ENCODE data around the gene SERPINB10.
"Not testable (repeated sequence)": the region's sequence is repeated elsewhere in the genome, so short reads cannot be mapped to it uniquely, and the experiment has no call there.

The SERPINB10 gene

DNA sequence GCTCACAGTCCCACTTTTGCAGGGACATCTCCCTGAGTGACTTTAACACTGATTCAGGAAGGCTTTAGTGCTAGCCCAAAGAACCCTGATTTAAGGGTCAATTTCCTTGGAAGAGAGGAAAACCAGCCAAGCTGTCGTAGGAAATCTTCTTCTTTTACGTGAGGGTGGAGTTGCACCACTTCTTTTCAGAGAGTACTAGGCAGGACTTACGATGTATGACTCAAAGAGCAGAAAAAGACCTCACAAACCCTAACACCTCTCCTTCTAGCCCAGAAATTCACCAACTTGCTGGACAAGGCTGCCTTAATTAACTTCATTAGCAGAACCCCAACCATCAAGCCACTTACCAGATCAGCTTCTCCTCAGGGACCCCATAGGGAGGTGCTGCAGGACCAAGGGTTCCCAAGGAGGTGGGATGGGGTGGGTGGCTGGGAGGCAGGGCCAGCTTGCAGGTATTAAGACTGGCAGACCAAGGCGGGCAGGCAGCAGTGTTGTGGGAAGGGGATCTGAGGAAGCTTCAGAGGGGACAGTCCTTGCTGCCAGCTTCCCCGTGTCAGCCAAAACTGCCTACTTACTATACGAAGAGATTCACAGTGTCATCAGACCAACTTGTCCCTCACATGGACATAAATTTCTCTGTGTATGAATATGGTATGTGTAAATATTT, 13.5 kb upstream of the SERPINB10 start:
- no peak for DNase-seq

DNA sequence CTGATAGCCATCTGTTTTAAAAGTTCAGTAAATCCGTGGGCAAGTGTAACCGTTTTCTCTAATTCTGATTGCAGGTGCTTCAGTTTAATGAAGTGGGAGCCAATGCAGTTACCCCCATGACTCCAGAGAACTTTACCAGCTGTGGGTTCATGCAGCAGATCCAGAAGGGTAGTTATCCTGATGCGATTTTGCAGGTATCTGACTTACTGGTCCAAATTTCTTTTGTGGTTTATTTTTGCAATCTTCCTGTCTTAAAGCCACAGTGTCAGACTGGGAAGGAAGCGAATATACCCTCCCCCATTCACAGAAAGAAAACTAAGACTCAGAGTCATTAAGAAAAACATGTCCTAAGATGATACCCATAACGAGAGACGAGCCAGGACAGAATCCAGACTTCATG, 12.6 kb upstream of the SERPINB10 start:
- no peak for DNase-seq

DNA sequence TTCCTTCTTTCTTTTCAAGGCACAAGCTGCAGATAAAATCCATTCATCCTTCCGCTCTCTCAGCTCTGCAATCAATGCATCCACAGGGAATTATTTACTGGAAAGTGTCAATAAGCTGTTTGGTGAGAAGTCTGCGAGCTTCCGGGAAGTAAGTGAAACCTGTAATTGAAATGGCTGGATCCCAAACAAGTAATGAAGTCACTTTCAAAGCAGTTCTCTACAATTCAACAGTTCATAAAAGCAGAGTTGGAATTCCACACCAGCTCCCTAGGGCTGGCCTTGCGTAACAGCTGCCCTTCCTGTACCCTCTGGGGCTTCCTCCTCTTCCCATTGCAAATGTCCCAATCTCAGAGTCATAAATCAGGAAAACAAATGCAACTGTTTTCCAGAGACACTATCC, 10.7 kb upstream of the SERPINB10 start:
- DNase-seq = no peak

DNA sequence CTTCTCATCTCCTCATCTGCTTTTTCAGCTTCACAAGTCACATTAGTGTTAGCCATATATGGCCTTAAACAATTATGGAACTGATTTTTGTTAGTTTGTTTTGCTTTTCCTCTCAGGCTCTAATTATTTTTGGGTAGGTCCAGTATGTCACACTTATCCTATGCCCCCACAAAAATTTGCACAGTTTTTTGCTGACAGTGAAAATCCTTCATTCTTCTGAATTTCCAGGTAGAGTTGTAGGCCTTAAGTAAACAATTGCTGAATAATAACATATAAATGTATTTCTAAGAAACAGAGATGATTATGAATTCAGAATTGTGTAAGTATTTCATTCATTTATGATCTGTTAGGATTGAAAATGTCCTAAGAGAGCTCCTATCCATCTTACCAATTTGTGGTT, 8.6 kb upstream of the SERPINB10 start:
- DNase-seq = no peak

DNA sequence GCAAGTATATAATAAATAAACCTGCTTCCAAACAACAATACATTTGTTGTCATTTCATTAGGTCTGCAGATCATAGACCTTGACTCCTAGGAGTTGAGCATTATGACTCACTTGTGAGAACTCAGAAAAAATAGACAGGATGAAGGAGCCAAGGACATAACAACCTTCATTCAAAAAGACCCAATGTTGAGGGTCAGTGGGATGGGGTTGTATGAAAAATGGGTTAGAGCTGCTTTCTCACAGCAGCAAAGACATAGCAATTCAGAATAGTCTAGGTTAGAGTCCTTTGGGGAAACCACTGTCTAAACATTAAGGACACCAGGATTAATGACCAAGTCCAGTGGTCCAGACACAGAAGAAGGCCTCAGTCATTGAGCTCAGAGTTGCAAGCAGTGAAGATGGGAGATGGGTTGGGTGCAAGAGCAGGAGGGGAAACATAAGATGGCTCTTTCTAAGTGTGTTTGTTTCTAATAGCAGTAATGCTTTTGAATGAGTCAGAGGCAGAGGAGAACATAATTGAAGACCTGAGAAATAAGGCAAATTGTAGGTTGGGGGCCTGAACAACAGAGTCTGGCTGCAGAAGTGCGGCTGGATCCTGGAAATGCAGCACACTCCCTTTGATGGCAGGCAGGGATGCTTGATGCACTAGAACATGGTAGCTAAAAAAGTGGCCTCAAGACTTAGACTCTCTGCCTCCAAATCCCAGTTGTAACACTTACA, 3.7 kb upstream of the SERPINB10 start:
- no peak for DNase-seq

DNA sequence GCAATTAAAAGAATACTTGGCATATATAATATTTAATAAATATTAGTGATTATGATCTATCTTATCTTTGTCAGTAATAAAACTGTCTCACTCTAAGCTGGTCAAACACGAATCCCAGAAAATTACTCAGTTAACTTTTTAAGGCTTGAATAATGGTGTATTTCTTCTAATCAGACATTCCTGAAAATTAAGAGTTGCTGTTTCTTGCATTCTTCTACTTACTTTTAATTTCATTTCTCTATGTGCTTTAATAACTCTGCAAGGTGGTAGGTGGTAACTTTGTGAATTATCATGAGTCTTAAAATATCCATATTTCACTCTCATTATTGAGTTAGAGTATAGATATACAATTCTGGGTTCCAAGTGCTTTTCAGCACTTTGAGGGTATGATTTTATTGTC, 3.1 kb upstream of the SERPINB10 start:
- no peak for DNase-seq

DNA sequence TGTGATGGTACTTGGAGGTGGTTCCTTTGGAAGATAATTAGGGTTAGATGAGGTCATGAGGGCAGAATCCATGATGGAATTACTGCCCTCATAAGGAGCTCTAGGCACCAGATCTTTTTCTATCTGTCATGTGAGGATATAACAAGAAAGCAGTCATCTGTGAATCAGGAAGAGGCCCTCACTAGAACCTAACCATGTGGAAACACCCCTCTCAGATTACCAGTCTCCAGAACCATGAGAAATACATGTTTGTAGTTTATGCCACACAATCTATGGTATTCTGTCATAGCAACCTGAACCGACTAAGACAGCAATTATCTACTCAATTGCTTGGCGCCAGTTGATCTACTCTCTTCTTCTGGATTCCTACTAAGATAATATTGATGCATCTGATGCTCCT, 2.4 kb upstream of the SERPINB10 start:
- DNase-seq = no peak

DNA sequence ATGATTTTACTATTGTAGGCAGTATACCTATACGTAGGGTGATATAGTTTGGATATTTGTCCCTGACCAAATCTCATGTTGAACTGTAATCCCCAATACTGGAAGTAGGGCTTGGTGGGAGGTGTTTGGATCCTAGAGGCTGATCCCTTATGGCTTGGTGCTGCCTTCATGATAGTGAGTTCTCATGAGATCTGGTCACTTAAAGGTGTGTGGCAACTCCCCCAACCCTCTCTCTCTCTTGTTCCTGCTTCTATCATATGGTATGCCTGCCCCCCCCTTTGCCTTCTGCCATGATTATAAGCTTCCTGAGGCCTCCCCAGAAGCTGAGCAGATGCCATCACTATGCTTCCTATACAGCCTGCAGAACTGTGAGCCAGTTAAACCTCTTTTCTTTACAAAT, 1.7 kb upstream of the SERPINB10 start:
- no peak for DNase-seq

DNA sequence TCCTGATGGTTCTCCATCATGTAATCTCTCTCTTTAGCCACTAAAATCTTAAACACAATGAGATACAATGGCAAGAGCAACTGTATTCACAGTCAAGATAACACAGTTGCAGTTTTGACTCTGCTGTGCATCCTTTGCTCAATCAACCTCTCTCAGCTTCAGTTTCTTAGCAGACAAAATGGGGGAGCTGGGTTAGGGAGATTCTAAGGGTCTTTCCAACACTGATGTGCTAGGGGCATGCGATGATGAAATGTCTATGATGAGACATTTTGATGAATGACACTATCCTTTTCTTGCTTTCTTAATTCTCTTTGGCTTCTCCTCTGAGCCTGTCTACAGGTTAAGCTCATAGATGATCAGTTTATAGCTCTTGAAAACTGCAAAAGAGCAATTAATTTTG, 1.1 kb downstream of the SERPINB10 start:
- no peak for DNase-seq

DNA sequence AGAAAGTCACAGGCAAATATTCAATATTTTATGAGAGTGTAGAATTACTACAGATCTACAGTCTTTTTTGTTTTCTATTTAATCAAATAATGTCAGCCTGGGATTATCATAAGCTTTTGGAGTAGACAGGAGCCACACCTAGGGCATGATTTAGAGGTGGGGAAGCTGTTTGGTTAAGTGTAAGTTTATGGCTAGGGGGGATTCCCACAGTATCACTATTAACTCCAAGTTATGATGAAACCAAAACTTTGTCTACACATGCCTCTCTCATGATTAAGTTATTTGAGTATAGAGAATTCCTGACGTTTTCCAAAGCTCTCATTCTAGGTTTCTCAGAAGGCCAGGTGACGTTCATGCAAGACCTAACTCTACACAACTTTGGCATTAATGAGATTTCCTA, 2.1 kb downstream of the SERPINB10 start:
- DNase-seq = no peak

DNA sequence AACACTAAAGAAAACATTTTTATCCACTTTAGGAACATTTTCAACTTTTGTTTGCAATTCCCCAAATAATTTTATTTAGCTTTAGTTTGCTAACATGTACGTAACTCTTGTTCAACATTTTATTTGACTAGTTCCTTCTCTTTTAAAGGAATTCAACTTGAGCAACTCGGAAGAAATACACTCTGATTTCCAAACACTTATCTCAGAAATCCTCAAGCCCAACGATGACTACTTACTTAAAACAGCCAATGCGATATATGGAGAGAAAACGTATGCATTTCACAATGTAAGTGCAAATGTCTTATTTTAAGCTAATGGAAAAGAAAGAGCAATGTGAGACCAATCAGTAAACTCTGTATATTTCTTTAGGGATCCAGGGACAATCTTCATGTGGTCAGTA, 10.1 kb downstream of the SERPINB10 start:
- no peak for DNase-seq

DNA sequence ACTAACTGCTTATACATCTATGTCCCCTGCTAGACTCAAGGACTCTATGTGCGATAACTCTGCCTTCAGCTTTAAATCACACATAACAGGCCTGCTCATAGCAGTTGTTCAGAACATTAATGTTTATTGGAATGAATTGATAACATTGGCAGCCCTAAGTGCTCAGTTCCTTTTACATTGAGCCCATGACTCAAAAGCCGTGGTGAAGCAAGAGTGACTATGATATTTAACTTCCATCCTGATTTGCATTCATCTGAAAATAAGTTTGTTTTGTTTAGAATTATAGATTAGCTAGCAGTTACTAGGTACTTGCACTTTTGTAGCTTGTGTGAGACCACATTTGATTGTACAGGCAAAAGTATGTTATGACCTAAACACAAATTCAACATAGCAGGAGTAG, 14.3 kb downstream of the SERPINB10 start:
- DNase-seq = no peak

DNA sequence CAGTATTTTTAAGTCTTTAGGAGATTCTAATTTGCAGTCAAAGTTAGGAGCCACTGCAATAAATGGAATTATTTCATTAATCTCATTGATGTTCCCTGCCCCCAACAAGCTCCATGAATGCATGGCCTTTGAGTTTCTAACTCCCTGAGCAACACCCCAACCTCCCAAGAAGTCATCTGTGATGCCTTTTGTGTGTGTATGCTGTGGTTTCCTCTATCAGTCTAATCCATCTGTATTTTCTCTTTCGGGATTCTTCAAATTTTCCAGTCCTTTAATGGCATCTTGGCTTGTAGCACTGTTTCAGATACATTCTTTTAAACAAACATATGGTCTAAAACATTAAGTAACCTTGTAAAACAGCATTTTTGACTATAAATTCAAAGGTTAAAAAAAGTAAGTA, 16.8 kb downstream of the SERPINB10 start:
- no peak for DNase-seq

DNA sequence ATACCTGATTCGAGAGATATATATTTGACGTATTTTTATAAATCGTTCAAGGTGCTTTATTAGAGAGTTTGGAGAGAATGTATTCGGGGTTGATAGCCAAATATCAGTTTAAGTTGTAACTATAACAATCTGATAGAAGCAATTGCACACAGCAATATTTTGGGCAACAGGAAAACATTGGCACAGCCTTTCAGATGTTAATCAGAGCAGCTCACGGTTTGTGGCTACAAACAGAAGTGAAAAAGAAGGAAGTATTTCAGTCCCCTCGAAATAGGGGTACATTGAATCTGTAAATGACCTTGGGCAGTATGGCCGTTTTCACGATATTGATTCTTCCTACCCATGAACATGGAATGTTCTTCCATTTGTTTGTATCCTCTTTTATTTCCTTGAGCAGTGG, 20.6 kb downstream of the SERPINB10 start:
- DNase-seq = no peak

DNA sequence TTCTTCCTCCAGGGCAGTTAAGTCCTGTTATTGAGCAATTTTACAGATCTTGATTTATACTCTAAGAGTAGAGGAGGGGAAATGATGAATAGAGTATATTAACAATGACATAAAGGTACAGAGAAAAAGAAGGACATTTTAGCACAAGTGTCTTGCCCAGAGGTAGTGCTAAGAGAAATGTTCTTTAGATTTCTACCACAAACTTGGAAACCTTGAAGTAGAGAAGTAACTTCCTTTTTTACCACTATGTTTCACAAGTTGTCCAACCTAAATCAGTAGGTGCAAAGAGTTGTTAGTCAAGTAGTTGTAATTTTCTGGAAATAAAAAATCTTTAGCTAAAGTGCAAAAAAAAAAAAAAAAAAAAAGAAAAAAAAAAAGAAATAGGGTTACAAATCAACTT, 21.6 kb downstream of the SERPINB10 start:
- not testable (repeated sequence) for DNase-seq

DNA sequence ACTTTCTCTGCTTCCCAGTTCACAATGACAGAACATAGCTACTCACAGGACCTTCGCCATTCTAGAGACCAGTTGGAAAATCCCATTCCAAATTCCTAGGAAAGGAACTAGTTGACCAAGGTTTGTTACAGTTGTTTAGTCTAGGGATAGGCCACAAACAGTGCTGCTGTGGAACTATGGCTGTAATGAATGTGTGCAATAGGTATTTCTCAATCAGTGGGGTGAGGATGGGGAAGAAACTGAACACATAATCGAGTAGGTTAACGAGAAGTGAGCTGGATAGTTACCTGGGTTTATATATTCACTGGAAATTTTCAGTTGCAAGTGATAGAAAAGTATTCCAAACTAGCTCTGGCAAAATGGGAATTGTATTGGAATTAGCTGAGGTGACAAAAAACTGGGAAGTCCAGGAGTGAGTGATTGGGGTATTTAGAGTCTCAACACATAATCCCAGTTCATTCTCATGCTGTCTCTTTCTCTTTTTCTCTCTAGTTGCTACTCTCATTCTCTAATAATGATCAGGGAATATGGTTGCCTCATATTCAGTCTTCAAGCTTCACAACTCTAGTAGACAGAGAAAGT, 23.1 kb downstream of the SERPINB10 start:
- no peak for DNase-seq

DNA sequence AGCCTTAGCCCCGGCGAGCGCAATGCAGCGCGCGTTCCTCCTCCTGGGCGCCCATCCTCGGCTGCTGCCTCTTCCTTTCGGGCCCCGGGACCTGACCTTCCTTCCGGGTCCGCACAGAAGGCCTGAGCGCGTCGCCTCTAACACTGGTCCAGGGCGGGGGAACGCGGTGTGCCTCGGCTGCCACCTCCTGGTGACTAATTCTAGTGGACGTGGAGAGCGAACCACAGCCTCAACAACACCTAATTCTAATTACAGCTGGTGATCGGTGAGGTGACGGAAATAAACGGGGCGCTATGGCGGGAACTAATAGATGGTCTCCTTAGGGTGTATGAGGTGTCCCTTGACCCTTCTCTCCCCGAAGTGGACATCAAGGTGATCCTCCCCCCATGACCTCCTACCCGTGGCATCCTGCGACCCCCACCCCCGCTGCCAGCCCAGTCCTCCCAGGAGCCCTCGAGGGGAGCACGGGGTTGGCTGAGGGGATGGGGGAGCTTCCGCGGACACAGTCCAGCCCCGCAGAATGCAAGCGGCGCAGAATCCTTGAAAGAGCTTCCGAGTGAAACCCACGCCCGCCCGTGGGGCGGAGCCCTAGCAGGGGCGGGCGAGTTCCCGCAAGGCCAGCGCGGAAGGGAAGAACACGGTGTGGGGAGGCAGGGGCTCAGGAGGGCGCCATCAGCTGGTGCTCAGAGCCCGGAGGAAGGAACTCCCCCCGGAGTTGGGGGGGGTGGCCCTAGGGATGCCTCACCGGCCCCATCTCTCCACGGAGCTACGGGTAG, 28.6 kb downstream of the SERPINB10 start:
- peak; percentile 81 to 86 for DNase-seq

DNA sequence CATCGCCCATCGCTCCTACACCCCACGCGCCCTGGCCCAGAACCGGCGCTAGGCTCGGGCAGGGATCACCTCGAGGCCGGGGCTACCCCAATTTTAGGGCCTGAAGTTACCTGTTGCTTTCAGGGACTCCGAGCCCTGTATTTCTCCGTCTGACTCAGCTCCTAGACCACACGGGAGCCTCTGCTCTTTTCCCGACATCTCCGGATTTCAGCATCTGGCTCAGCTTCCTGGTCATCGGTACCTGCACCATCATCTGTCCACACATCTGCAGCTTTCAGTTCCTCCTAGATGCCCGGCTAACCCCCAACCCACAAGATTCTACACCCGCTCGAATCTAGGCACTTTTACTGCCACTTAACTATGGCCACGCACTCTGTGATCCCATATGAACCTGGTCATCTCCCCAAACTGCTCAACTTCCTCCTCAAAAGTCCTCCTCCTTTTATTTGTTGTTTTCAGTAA, 29.2 kb downstream of the SERPINB10 start:
- DNase-seq = no peak

DNA sequence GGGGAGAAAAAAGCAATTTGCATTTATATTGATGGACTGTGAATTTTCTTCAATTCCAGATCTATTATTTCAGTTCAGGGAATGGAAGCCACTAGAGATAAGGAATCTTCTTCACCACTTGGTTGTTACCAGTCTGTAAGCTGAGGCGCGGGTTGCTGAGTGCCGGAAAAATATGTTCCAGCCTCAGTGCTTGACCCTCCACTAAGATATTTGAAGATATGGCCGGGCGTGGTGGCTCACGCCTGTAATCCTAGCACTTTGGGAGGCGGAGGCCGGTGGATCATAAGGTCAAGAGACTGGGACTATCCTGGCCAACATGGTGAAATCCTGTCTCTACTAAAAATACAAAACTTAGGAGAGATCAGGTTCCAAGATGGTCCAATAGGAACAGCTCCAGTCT, 32.2 kb downstream of the SERPINB10 start:
- no peak for DNase-seq

DNA sequence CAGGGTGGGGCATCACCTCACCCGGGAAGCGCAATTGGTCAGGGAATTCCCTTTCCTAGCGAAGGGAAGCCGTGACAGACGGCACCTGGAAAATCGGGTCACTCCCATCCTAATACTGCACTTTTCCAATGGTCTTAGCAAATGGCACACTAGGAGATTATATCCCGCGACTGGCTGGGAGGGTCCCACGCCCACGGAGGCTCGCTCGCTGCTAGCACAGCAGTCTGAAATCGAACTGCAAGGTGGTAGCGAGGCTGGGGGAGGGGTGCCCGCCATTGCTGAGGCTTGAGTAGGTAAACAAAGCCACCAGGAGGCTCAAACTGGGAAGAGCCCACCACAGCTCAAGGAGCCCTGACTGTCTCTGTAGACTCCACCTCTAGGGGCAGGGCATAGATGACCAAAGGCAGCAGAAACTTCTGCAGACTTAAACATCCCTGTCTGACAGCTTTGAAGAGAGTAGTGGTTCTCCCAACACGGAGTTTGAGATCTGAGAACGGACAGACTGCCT, 32.8 kb downstream of the SERPINB10 start:
- DNase-seq = not testable (repeated sequence)

DNA sequence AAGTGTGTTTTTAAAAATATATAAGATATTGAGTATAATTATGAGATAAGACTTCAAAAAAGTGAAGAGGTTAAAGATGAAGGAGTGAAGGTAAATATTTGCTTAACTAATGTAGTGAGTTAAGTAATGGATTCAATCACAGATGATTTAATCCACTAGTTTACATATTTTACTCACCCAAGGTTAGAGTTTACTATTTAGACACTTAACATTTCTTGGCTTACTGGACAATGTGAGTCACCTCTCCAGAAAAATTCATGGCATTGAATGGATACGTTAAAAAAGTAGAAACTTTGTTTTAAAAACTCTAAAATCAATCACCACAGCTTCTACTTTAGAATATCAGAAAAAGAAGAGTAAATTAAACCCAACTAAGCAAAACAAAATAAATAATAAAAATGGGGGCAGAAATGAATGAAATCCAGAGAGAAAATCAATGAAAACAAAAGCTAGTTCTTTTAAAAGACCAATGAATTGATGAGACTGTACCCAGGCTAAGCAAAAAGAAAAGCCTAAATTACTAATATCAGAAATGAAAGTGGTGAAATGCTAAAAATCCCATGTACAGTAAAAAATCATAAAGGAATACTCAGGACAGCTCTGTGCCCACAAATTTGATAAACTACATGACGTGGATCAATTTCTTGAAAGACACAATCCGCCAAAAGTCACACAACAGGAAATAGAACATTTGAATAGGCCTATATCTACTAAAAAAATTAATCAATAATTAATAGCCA, 39.5 kb downstream of the SERPINB10 start:
- no peak for DNase-seq

DNA sequence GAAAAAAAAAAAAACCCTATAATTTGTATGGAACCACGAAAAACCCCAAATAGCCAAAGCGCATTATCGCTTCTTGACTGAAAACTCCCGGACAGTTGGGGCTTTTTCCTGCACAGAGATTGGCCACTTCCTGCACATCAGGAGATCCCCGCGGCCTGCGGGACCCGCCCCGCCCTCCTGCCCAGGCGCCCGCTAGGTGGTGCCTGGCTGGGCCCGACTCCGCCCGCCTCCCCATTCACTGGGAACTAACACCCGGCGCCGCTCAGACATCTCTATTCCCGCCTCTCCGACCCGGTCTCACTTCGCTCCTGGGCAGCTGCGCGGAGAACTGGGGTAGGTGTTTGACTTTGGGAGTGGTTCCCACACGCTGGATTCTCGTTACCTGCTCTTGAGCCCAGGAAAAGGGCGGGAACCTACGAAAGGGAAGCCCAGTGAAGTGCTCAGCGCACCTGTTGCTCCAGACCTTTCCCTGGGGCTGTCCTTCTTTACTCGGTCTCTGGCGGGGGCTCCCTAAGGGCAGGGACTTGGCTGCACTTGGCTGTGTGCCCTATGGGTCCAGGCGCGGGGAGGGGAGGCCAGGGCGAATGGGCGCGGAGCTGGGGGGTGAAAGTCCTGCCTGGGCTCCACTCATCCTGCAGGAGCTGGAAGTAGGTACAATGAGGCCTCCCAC, 41.4 kb downstream of the SERPINB10 start, which contains the start of gene HMSD:
Gene HMSD (plus strand): TSS at position 234 of the 670 bp plus-strand sequence. CDS start 4,155 bp downstream, outside the sequence.
- DNase-seq = peak; percentile 31 to 58

Measured in NCI-H524 (cell line).